GM18867 (cell line): Measurements from ENCODE around the gene EIF5B.

Source experiments
- ATAC-seq: cut with Tn5 transposase; IDR thresholded peaks from one replicate; pipeline ENCODE4 v1.9.1; 2021; ENCODE audit warnings: mild to moderate bottlenecking, moderate library complexity; ENCODE audit not compliant: unreplicated experiment

Gene EIF5B

DNA sequence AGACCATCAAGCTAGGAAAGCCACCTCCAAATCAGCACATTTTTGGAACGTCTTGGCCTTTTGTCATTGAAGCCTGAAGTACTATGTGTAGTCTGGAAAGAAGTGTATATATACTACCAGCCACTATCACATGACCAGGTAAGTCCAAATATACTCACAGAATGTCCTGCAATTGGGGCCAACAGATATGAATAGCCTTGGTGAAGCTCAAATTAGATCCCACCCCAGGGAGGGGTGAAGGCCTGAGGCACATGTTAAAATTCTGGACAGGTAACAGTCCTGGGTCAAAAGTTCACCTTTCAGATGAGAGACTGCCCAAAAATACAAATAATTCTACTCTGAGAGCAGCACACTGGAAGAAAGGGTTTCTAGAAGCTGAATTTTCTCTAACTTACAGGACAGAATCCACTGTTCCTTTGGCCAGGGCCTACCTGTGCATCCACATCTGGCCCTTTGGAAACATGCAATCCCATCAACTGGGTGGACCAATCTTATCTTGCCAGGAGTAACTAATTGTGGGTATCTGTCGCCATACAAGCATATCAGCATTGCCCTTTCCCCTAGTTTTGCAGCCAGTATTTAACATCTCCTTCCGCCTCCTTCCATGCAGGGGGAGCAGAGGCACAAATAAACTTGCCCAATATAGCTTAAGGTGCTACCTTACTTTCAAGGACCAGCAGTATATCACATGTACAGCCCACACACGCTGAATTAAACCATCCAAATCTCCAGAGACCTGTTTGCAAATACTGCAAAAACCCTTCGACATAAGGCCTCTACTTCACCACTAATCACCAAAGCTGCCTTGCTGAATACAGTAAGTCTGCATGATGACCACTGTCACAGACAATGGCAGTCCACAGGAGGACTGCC is 67.8 kb downstream of the EIF5B start:
- ATAC-seq, result no peak

DNA sequence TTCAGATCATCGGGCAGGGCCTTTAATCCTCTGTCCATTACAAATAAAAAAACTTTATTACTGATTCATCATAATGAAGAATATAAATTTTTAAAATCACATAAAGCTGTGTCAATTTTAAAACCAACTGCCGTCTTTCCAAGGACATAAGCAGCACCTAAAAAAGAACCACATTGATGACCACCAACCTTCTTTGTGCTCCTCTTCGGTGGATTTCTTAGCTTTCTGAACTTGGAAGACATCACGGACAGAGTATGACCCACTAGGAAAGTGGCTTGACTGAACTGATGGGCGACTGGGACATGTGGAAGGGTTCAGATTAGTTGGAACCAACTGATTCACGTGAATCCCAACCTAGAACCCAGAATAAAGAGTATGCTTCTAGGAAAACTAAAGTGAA is 68.9 kb downstream of the EIF5B start:
- no peak for ATAC-seq

DNA sequence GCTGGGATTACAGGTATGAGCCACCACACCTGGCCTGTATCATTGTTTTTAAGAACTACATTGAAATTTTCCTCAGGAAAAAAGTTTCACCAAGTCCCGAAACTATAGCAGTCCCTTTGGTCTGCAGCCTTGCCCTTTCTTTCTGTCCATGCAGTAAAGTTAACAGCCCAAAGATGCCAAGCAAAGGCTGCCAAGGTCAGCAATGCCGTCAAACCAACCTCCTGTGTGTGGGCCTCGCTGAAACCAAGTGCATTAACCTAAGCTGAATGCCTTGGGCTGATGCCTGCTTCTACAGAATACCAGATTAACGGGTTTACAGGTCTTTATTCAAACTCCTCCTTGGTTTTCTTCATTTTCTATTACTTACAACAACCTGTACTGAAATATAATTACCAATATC is 73.1 kb downstream of the EIF5B start:
- no peak for ATAC-seq

DNA sequence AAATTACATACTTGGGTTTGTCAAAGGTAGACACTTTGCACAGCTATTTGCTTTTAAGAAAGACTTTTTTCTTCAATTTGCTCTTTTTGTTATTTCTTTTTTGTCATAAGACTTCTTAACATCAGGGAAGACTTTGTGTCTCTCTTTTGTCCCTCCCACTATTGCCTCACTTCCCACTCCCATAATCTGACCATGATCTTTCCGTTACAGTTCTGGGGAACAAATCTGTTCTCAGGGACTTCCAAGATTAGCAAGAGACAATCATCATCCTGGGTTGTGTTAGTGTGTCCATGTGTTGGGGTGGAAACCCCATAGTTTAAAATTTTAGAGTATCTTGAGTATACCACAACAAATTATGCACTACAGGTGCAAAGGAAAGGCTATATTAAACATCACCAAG is 77.4 kb downstream of the EIF5B start:
- no peak for ATAC-seq

DNA sequence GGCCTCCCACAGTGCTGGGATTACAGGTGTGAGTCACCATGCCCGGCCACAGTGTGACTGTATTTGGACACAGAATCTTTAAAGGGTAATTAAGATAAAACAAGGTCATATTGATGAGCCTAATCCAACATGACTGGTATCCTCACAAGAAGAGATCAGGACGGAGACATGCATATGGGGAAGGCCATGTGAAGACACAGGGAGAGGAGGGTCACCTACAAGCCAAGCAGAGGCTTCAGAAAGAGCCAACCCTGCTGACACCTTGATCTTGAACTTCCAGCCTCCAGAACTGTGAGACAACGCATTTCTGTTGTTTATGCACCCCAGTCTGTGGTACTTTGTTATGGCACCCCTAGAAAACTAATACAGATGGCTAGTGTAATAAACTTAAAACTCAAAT is 80.2 kb downstream of the EIF5B start:
- no peak for ATAC-seq

DNA sequence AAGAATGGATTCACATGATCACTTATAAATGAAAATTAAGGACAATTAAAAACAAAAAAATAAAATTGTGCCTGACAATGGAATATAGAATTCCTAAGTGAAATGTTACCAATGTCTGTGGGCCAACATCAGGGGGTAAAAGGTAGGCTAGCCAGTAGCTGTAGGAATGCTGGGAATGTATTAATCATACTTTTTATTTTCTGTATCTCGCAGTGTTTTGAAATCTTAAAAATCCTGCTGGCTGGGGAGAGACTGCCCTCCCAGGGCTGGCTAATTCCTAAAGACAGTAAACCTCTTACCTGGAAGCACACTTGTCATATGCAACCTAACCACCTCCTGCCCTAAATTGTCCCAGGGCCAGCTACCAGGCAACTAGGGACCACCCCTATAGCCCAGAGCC is 82.8 kb downstream of the EIF5B start:
- ATAC-seq, result no peak

DNA sequence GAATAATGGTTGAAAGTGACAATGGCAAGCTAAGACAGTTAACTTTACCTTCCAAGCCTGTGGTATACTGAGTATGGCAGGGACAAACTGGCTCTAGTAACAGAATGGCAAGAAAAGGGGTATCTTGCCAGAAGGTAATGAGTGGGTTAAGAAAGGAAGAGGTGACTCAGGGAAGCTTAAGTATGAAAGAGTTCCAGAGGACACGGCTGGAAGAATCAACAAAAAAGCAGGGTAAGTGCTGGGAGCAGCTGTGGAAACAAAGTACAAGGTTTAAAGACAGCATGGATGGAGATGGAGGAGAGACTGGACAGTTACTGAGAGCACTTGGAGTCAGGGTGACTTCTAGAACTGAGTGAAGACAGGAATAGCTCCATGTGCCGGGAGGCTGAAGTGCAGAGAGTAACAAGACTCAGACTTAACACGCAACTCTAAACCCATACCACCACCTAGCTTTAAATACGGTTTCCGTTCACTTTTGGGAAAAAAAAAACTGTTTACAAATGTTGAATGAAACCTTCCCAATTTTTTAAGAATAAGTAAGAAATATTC is 83.6 kb downstream of the EIF5B start:
- ATAC-seq, result no peak

DNA sequence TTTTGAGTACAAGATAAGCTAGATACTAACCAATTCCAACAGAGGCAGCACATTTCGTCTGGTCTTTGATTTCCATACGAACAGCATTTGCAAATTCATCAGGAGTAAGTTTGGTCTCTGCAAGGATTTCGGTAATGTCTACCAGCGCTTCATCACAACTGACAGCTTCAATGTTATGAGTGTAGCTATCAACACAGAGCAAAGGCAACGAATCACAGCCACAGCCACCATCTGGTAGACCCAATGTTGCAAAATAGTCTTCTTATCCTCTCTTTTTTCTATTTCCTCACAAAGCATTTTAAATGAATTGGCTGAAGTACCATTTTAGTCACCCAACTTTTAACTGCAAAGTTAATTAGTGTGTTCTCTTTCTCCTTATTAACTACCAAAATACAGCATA is 84.3 kb downstream of the EIF5B start:
- ATAC-seq, result no peak

DNA sequence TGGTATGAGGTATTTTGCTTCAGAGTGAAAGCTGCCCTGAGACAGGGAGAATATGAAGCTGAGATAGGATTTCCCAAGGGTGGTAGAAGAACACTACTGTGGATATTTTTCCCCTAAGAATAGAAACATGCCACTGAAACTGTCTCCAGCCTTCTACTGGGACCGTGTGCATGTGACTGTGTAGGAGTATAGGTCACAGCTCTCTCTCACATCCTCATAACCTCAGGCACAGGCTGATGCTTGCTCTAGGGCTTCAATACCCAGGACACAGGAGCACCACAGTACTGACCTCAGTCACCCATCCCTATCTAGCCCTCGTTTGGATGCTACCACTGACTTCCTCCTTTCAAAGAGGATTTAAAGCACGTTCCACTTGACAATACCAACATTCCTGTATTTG is 85.4 kb downstream of the EIF5B start:
- ATAC-seq, result no peak

DNA sequence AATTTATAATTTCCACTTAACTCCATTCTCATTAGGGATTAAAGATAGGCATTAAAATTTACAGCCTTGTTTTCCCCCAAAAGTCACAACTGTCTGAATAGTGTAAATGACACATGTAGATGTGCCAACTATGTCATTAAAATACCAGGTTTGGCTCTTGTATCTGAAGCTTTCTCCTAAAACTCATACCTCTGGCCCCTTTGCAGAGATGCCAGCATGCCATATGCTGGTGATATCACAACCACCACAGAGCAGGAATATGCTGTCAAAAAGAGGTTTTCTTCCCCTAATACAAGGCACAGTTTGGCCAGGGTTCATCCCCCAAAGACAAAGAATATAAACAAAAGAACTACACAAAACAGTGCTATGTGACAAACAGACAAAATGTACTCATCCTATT is 87.2 kb downstream of the EIF5B start:
- no peak for ATAC-seq

DNA sequence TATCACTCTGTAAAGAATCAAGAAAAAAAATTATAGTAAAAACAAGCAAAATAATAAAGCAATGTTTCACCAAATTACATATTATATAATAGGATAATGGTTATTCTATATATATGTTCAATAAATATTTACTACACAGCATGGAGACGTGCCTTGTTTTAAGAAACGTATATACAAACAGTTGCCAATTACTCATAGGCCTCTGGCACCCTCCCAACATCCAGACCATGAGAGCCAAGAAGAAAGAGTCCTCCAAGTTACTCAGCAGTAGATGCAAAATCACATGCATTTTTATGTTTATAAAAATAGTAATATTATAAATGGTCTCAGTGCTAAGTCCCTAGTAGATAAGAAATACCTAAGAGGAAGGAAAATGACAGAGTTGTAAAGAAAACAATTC is 87.8 kb downstream of the EIF5B start:
- no peak for ATAC-seq

DNA sequence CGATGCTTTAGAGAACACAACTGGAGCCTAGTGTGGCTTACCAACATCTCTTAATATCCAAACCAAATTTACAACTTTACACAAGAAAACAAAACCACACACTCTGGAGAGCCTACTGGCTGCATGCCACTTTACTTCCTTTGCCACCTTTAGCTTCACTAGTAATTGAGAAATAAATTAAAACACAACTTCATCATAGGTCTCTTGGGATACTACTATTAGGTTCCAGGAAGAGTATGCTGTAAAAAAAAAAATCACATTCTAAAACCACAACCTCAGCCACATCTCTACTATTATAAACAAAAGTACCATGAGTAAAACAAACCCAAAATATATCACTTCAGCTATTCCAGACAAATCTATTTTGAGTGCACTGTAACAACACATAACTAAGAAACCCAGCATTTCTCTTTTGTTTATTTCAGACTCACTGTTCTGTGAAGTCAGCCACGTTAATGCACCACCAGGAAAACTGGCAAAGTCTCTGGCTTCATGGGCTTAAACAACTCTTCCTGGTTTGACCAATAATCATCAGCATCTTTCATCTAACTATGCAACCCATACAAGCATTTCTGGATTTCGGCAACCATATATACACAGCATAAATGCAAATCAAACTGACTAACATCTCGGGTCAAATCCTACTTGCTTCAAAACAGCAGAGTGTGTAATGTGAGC is 93.6 kb downstream of the EIF5B start:
- ATAC-seq, result no peak

DNA sequence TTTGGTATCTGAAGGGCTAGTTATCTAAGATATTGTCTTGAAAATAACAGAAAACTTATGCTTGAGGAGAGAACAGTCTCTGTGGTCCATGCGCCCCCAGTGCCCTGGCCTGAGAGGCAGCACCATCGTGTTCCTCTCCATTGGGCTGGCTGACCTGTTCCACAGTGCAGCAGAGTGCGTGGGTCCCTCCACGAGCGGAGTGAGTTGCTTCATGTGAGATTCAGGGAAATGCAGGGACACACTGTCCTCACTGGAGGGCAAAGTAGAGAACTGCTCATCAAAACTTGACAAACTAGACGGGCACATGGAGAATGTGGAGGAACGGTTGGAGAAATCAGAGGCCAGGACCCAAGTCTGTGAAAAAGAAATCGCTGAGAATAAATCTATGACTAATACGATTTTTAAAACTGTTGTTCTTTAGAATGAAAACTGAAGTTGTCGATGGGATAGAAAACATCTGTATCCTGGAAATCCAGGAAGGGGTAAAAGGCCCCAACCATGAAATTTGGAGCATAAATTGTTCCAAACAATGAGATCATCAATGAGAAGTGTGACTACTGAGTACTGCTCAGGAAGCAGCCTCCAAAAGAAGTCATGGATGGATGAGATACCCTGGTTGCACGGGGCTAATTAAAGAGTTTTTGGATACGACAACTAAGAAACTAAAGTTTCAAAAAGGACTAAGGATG is 94.5 kb downstream of the EIF5B start:
- no peak for ATAC-seq

DNA sequence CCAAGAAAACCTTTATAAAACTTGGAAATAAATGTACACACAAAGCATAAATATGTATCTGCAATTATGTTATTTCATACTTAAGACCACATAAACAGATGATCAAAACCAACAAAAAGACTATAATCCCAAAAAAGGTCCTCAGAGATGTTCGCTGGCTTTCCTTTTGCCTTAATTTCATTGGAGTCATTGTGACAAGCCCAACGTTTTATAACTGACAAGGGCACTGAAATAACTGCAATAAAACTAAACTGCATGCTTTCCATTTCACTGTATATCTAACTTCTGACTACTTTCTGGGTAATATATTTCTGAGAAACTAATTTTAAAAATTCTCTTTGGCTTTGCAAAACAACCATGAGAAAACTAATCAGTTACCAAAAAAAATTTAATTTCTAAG is 96.2 kb downstream of the EIF5B start:
- ATAC-seq, result no peak

DNA sequence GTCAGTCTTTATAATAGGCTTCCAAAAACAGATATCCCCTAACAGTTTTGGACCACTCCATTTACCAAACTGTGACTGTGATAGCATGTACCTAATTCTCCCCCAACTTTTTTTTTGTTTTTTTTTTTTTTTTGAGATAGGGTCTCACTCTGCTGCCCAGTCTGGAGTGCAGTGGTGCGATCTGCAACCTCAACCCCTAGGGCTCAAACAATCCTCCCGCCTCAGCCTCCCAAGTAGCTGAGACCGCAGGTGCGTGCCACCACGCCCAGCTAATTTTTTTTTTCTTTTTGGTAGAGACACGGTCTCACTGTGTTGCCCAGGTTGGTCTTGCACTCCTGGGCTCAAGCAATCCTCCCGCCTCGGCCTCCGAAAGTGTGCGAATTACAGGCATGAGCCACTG is 99.7 kb downstream of the EIF5B start:
- no peak for ATAC-seq

DNA sequence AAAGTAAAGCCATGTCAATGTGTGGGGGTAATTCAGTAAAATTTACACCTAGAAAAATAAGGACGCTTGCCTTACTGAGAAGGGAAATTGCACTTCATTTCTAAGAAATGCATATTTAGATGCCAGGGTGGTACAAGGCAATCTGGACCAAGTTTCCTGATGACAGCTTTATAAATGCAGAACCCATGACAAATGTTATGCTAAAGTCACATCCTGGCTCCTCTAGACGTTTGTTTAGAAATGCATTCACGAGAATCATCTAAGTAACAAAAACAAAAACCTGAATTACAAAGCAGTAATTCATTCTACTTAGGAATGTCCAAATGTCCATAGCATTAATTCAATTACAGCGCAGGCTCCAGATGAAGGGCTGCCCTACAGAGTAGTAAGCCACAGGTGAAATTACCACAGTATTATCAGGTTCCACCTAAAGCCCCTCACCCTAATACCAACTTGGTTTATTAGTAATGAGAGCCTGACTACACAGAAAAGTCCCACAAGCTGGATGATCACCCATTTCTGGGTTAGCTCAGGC is 102.8 kb downstream of the EIF5B start:
- no peak for ATAC-seq

DNA sequence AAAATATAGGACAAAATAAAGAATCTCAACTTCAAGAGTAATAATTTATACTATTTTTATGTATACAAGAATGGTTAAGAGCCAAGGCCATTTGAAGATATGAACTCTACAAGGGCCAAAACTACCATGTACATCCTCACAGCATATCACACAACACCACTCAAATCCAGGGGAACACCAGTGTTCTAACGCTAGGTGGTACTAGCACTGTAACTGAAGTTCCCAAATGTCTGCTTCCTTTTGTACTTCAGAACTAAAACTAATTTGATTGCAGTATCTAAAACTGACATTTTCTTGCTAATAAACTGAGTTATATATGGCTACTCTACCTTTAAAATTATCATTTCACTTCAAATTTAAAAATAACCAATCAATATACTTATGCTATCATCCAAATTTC is 105.6 kb downstream of the EIF5B start:
- no peak for ATAC-seq

DNA sequence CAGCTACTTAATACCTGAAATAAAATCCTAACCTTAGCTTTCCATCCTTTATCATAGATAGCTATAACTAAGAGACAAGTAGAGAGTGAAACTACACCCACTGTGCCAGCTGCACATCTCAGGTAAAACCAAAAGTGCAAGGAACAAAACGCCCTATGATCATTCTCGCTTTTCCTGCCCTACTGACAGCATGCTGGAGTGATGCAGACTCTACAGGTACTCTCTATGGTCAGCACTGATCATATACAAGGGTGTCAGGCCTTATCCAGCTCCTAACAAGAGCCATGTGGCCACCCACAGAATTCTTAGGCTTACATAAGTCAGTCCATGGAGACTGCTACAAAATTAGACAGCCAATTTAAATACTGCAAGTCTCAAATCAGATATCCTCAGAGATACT is 107.0 kb downstream of the EIF5B start:
- no peak for ATAC-seq

DNA sequence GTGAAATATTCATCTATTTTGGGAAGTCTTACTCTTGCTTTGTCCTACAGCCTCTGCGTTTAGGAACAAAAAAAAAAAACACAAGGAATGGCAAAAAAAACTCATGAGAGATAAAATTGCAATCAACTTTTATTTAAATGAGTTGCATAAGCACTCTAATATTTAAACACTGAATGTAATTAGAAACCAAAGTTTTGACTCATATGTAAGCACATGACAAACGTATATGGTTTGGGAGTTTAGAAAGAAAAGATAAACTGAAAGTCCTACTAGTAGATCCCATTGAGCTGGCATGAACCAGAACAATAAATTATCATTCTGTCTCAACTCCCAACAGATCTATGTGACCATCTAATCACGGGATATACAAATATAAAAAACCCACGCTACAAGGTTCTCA is 107.9 kb downstream of the EIF5B start:
- no peak for ATAC-seq

DNA sequence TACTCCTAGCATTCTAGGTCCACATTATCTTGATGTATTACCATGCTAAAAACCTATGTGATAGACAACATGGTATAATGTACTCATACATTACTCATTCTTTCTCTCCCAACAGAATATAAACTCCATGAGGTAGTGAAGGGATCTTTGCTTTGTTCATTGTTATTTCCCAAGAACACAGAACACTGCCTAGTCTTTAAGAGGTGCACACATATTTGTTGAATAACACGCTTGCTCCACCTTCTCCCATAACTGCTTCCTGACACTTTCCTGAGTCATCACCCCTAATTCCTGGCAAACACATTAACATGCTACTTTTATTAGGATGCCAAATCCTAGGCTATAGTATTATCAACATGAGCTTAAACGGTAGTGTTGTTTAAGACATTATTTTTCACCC is 111.4 kb downstream of the EIF5B start:
- ATAC-seq, result no peak

DNA sequence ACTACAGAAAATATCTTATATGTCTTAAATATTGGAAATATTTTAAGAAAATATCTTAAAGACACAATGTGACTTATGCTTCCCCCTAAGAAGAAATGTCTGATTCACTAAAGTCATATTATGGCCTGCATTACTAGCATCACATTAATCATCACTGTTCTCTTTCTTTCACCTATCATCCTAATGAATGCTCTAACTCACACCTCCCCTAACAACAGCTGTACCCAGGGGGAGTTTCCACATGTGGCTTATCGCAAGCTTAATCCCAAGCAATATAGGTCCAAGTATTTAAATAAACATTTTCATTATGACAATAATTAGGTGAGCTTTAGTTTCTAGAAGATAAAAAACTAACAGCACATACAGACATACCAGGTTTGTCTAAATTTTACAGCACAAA is 113.0 kb downstream of the EIF5B start:
- no peak for ATAC-seq
